GM15510 (cell line): Measurements from ENCODE around the gene DMD.

Experiments
- POLR2A ChIP-seq: IDR thresholded peaks from 3 replicates; pipeline ENCODE4 v1.6.1; 2011; ENCODE audit warnings: borderline replicate concordance; ENCODE audit not compliant: insufficient read length; ENCODE audit errors: extremely low read depth

Gene DMD

DNA sequence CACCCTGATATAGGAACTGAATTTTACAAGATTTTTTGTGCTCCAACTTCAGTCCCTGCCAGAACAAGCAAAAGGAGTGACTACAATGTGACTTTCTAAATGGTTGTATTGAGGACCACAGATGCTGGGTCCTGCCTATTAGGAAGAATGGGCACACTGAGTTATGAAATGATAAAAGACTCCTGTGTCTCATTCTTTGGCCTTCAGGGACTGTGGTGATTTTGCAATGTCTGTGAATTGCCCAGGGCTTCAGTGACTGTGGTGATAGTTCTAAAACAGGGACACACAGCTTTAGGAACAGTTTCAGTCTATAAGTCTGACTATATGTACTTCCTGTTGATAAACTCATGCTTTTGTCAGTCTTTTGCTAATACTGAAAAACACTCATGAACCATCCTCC, 210.2 kb downstream of the DMD start:
- TF ChIP-seq POLR2A = no peak

DNA sequence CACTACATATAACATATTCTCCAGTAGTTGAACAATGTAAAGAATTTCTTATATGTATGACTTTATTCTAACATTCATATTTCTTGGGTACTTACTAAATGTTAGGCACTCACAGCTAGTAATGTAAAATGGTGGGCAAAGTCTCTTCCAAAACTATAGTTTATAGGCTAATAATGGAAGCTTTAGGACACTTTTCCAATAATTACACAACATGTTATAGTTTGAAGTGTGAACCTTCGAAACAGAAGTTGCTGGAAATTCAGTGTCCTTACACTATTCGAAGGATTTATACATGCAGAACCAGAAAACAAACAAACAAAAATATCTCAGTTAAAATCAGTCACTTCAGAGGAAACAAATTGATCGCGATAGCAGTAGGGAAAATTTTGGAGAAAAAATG, 212.6 kb downstream of the DMD start:
- TF ChIP-seq POLR2A = no peak

DNA sequence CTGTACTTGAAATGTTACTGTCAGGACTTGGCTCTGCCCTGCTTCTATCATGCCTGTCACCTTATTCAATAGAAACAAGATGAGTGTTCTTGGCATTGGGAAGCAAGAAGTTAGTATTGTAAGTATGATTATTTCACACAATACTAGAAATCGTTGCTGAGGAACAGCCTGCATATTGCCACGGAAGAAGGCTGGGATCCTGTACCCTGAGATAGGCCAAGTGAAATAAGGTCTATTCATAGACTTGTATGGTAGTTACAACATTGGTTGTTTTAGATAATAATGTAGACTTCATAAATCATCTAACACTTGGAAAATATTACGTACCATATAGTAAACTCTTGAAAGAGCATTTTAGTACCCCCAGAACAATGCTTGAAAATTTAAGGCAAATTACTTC, 215.9 kb downstream of the DMD start:
- no peak for TF ChIP-seq POLR2A

DNA sequence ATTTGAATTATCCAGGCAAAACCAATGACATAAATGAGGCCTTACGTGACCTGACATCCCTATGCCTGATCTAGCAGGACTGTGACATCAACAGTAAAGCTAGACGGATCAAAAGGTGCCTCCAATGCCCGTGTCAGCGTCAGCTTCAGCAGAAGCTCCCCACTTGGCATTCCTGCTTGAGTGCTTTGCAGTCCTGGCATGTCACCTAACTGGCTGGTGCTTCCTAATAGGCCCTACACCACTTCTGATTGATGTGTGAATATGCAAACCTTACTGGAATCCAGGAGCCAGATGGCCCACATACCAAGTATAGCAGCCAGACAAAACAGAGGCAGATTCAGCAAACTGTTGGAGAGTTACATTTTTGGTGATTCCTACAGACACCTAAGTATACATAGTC, 224.2 kb downstream of the DMD start:
- no peak for TF ChIP-seq POLR2A

DNA sequence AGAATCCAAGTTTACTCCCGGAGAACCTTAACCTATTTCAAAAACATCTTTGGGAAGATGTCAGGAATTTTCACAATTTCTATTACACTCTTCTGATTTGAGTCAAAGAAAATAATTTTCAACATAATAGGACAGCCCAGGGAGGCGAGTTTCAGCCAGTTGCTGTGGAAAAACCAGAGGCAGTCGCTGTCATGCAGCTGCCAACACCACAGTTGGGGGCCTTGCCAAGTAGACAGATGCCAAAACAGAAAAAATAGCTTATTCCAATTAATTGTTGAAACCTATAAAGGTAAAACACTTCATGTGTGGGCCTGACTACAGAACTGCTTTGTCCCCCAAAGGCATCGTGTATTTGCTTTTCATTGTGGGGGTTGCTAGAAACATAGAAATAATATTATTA, 225.8 kb downstream of the DMD start:
- TF ChIP-seq POLR2A = no peak

DNA sequence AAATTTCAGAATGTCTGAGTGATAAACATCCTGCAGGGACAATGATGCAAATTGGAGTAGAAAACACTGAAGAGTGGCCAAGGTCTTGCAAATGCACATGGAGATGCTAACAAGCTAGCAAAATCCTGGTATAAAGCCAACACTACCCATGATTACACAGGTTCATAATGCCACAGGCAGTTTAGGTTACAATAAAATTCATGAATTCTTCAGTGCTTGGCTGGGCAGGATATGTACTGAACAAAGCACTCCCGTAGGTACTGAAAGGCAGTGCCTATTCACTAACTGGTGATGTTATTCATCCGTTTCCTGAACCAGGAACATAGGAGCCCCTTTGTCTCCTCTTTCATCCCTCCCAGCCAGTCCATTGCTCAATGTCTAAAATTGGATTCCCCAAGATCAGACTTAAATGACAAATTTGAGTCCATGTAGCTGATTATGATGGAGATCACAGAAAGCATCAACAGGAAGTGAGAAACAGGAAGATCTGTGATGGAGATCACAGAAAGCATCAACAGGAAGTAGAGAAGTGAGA, 244.5 kb downstream of the DMD start:
- no peak for TF ChIP-seq POLR2A

DNA sequence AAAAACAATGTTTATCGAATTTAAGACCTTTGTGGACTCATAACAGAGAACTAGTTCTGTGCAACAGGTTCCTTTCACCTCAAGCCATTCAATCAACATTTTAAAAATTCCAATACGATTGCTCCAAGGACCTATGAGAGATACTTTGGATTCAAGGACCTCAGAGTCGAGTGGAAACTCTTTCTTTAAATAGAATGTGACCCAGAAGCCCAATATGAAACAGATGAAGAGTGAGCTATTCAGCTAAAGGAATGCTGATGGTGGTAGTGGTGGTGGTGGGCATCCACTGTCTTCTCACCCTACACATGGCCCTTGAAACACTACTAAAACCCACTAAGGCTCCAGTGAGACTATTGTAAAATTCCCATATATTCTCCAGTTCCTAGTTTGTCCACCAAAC, 257.2 kb downstream of the DMD start:
- no peak for TF ChIP-seq POLR2A

DNA sequence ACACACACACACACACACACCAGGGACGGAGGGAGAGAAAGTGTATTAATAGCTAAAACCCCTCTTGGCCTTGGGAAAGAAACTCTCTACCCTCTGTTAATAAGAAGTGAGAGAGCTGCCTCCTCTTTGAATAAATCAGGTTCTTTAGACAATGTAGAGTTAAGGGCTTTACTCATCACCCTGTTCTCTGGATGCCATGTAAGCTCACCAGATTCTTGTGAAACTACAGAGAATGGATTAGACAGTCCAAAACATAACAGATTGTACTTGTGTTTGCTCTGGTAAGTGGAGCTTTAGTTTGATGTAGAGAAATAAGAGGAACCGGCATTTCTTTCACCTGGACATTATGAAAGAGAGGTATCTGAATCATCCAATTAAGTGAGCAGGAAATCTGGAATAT, 263.2 kb downstream of the DMD start:
- TF ChIP-seq POLR2A = no peak

DNA sequence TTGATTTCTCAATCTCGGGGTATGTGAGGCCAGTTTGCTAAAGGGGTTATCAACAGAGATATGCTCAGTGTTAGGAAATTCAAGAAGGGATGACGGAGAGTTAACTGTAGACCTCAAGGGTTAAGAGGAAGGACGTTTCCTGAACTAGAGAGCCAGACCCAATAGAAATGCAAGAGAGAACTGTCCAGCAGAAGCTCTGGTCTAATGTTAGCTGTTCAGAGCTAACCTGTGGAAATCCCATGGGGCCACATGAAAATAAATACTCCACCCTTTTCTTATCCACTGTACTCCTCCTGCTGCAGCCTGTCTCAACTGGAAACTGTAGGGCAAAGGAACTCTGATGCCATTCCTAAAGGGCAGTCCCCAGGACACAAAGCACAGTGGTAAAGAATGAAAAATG, 274.3 kb downstream of the DMD start:
- TF ChIP-seq POLR2A = no peak

DNA sequence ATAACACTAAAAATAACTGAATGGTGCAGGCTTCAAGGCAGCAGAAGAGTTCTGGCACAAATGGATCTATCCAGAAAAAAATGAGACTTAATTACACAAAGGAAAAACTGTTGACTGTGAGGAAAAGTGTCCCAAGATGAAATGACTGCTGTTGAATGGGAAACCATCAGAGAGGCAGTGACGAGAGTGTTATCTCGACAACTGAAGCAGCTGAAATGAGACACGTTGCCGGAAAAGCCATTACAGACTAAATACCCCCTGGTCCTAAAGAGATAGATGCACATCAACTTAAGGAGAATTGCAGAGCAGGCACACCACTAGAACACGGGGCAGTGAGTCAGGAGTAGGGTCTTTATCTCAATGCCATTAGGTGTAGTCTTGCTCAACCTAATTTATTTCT, 277.8 kb downstream of the DMD start:
- TF ChIP-seq POLR2A = no peak

DNA sequence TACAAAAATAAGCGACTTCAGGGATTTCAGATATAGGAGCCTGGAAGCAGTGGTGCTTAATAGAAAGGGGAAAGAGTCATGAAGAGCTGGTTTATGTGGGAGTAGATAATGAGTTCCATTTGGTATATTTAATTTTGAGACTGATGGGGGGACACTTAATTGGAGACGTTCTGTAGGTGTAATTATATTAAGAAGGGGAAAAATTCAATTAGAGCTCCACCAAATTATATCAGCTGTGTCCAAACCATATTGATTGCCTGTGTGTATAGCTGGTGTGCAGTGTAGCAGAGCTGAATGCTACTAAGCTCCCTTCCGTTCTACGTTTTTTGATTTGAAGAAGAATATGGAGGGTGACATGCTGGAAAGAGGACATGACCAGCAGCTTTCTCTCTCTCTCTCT, 282.3 kb downstream of the DMD start:
- TF ChIP-seq POLR2A = no peak

DNA sequence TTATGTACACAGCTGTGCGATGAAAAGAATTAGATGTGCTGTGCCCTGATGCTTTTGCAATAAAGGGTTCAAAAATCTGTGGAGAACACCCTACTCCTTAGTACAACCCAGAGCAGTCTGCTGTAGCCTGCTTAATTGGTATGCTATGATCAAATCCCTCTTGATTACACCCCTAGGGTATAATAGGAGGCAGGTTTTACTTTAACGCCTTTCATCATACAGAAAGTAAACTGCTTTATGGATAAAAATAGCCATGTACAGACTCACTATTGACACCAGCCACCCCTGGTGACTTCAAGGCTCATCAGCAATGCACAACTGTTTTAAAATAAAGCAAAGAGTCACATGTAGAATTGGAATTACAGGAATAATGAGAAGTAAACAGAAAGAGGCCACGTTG, 315.3 kb downstream of the DMD start:
- no peak for TF ChIP-seq POLR2A

DNA sequence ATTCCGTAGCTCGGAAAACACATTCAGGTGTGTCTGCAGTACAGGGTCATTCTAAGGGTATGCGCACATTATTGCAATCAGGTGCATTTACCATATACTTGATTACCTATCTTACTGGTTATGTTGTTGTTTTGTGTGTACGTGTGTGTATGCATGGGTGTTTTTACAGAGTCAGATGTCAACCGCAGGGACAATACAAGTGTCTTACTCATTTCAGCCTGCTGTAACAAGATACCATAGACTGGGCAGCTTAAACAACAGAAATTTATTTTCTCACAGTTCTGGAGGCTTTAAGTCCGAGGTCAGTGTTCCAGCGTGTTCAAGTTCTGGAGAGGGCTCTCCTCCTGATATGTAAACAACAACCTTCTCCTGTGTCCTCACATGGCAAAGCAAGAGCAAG, 316.7 kb downstream of the DMD start:
- no peak for TF ChIP-seq POLR2A

DNA sequence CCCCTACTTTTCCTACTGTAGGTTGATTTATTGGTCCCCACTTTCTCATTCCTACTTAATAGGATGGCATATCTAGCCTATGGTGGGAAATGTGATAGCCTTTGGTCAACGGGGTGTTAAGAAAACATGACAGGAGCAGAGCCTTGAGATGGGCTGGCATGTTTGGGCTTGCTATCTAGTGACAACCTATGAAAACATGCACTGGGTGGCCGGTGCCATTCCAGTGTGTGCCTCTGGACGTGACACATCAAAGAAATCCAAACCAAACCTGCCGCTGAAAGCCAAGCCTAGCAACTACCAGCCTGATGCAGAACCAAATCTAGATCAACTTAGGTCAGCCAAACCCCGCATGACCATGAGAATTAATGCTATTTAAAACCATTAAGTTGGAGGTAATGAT, 317.6 kb downstream of the DMD start:
- TF ChIP-seq POLR2A = no peak

DNA sequence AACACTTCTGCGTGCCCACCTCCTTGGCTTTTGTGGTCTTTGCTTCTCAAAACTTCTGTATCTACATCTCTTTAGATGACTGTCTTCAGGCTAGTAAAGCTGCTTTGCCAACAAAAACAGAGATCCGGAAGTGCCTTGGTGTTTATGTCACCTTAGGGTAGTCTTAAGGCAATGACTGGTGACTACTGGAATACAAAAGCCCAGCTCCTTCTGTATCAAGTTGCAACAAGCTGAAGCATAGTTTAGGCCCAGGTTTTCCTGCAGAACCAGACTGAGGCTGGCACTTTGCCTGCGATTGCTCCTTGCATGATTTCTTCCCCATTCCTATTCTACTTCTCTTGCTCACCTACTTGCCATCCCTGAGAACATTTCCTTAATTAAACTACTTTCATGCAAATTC, 333.8 kb downstream of the DMD start:
- no peak for TF ChIP-seq POLR2A

DNA sequence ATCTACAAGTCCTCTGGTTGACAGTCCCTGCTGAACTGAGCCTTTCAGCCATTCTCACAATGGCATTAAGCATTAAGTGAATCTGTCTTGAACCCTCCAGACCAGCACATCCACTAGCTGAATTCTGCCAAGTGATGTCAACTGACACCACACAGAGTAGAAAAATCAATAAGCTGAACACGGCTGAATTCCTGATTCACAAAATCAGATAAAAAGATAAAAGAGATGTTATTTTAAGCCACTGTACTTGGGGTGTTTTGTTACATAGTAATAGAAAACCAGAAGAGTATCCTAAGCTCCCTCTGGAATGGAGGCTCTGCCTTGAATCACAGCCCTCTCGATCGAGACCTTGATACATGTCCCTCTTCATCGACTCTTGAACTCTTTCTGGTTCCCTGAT, 336.5 kb downstream of the DMD start:
- TF ChIP-seq POLR2A = no peak

DNA sequence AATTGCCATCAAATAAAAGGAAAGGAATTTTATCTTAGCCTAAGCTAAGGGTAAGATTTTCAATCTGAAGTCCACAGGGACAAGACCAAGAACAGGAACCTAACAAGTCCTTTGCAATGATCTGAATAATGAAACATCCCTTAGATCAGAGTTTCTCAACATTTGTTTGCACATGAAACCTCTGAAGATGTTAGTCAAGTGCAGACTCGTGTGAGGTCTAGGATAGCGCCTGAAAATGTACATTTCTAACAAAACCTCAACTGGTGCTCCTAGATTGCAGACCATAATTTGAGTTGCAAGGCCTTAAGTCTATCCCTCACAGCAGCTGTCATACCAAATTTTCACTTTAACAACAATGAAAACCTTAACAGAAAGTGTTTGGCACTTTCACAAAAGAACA, 337.6 kb downstream of the DMD start:
- no peak for TF ChIP-seq POLR2A
